22Rv1 (cell line): ENCODE measurements around the gene LRP11.

Source experiments
- ZFX ChIP-seq: fragments of 450-650 bp; IDR thresholded peaks from 2 replicates; pipeline ENCODE4 v1.6.1; 2017; ENCODE audit warnings: antibody characterized with exemption, borderline replicate concordance
- TF ChIP-seq, protein P1 (sequence below): fragments of 450-650 bp; IDR thresholded peaks from 2 replicates; pipeline ENCODE4 v1.5.1; 2017; ENCODE audit warnings: mild to moderate bottlenecking

GRCh38 chr6:149905911-149906371, 41.8 kb upstream of the LRP11 start:
- TF ChIP-seq, protein P1, sequence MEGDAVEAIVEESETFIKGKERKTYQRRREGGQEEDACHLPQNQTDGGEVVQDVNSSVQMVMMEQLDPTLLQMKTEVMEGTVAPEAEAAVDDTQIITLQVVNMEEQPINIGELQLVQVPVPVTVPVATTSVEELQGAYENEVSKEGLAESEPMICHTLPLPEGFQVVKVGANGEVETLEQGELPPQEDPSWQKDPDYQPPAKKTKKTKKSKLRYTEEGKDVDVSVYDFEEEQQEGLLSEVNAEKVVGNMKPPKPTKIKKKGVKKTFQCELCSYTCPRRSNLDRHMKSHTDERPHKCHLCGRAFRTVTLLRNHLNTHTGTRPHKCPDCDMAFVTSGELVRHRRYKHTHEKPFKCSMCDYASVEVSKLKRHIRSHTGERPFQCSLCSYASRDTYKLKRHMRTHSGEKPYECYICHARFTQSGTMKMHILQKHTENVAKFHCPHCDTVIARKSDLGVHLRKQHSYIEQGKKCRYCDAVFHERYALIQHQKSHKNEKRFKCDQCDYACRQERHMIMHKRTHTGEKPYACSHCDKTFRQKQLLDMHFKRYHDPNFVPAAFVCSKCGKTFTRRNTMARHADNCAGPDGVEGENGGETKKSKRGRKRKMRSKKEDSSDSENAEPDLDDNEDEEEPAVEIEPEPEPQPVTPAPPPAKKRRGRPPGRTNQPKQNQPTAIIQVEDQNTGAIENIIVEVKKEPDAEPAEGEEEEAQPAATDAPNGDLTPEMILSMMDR = no peak
- TF ChIP-seq ZFX = no peak
